ENCODE measurements around the gene OR7D2. TPM values are rescaled to one million over a fixed set of nuclear protein-coding genes. Genes with fewer than 3 reads are reported as not detected.

Gene OR7D2
- total RNA-seq = not detected in 2 replicates

DNA sequence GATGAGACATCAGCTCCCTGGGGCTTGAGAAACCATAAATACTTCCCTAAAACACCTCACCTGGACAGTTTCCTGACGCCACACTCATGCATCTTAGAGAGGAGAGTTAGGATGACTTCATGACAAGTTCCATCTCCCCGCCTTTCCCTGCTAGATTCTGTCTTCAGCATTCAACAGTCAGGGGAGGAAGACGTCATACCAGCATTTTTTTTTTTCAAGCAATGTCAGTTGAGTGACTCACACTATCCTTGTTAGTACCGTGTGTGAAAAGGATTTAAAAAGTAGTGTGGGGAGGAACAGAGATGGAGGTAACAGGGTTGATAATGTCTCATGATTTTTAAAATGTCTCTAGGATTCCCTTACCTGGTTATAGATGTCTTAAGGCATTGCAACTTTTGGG lies at the start of gene OR7D2:
Gene OR7D2 (plus strand): TSS at position 79 of the 400 bp plus-strand sequence. CDS start 6,803 bp downstream, outside the sequence.

GRCh38 chr19:9140159-9140874 lies 38.5 kb upstream of the OR7D2 start, which contains the start of gene ZNF317:
Gene ZNF317, plus strand, starts transcription at chr19:9140397. Its CDS starts 15,620 bp downstream, at chr19:9156017.

DNA sequence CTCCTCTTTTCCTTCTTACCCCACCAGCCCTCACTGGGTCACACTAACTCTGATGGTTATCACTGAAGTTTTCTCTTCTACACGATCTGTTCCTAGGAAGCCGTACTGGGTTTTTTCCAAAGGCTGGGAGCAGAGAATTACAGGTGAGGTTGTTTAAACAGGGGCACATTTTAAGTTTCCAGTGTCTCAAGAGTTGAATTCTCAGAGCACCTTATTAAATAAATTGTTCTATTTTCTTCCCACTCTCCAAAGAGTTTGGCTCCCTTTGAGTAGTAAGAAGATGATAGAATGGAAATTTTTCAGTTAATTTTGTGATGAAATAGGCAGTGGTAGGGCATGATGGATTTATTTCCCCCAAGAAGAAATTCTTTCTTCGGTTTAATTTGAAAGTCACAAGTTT lies 40.7 kb downstream of the OR7D2 start, which contains the start of gene OR7D4:
Gene OR7D4 (minus strand): TSS at position 101 of the 400 bp plus-strand sequence. CDS start 4,752 bp downstream, outside the sequence.

Other genes starting within 250 kb of the OR7D2 start
- under 0.01 and 0.24 TPM in 2 replicates for gene MUC16, start 168.6 kb upstream of the OR7D2 start, total RNA-seq
- not detected in 2 replicates for gene OR1M1, start 91.9 kb upstream of the OR7D2 start, total RNA-seq
- not detected in 2 replicates for gene OR7G2, start 71.5 kb upstream of the OR7D2 start, total RNA-seq
- not detected in 2 replicates for gene OR7G1, start 63.2 kb upstream of the OR7D2 start, total RNA-seq
- gene OR7G3, start 52.0 kb upstream of the OR7D2 start, total RNA-seq = not detected in 2 replicates
- gene ZNF317, start 38.6 kb upstream of the OR7D2 start, total RNA-seq = 11.3 and 13.2 TPM in 2 replicates
- gene OR7D4, start 40.6 kb downstream of the OR7D2 start, total RNA-seq = not detected in 2 replicates
- not detected in 2 replicates for gene OR7E24, start 72.0 kb downstream of the OR7D2 start, total RNA-seq
- gene ZNF699, start 130.9 kb downstream of the OR7D2 start, total RNA-seq = 11.3 and 18.8 TPM in 2 replicates
- 7.2 and 13.0 TPM in 2 replicates for gene ZNF559, start 145.2 kb downstream of the OR7D2 start, total RNA-seq
- gene ZNF177, start 184.0 kb downstream of the OR7D2 start, total RNA-seq = 0.21 and 0.72 TPM in 2 replicates